ENCODE results near the gene NCOA7. TPM values are rescaled to one million over a fixed set of nuclear protein-coding genes. Genes with fewer than 3 reads are reported as not detected.

NCOA7 gene
- total and polyA plus RNA-seq, 10 of the 15 experiments (the other 5 are each of a cell fraction or from before 2014, with no cell fraction given), result 18.9 to 50.3 (median 34.2) TPM

DNA sequence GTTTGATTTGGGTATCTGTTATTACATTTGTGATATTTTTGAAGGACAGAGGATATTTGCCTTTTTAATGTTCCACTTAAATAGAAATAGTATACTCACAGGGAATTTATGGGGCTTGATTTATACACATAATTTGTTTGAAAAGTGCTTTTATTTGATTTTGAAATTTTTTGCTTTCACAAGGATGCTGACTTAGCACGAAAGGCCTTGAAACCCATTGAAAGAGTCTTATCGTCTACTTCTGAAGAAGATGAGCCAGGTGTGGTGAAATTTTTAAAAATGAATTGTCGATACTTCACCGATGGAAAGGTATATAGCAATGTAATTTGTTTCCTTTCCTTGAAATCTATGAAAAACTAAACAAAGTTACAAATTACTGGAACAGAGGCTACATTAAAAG, 91.5 kb downstream of the NCOA7 start:
- ATAC-seq (no peak), FAIRE-seq (no peak), DNase-seq (ENCODE audit: low read depth, low spot score) (no peak)
- POLR2A ChIA-PET, result no interaction called here
- no peak overlapping the region for H3K9ac ChIP-seq (ENCODE audit: control insufficient read depth, insufficient read depth, low read length)
- no peaks in the 10 kb centered on the region for H3K9me3 ChIP-seq (replicated peaks; ENCODE audit: control insufficient read depth, insufficient read depth, low read length)
- in situ Hi-C loops (cut with MboI) (no loop called here), intact Hi-C loops (cut with micrococcal nuclease; ENCODE audit: unreplicated experiment) (no loop called here)
- no peaks in the 10 kb centered on the region for H3K4me1 ChIP-seq (ENCODE audit: control insufficient read depth, insufficient read depth, low read length)
- CTCF ChIA-PET, result interaction anchor here (0.6 to 2.5 kb wide), 3 partner anchors 24 to 617 kb away, joined by 3 to 9 read pairs (median 5); no protein-coding TSS in a partner anchor
- H2AFZ ChIP-seq (ENCODE audit: control insufficient read depth, low read depth, low read length), result no peak overlapping the region
- H3K27me3 ChIP-seq (replicated peaks in 1 of 2; ENCODE audit: control insufficient read depth in 2 of 2, insufficient read depth in 2 of 2, low read length in 1 of 2), result no peaks in the 10 kb centered on the region
- H3K4me2 ChIP-seq (ENCODE audit: control insufficient read depth, insufficient read depth), result no peak overlapping the region
- RAD21 ChIA-PET (ENCODE audit: unreplicated experiment), result no interaction called here
- H3K36me3 ChIP-seq (ENCODE audit: control insufficient read depth in 2 of 2, insufficient read depth in 2 of 2, low read length in 1 of 2), result peaks cover 3 to 16% of the 10 kb centered on the region in 2 experiments
- BruUV-seq (replicated peaks), result no TSS peak
- no peaks in the 10 kb centered on the region for H3K79me2 ChIP-seq (ENCODE audit: control insufficient read depth, insufficient read depth, low read length)
- SMC1A ChIA-PET (ENCODE audit: uncharacterized antibody, unreplicated experiment), result interaction anchor here (1.0 kb wide), 1 partner anchor 101 kb away, joined by 4 read pairs; no protein-coding TSS in a partner anchor
- no peak overlapping the region for H3K4me3 ChIP-seq
- TF ChIP-seq EZH2 (IDR thresholded peaks at IDR 0.05; ENCODE audit: borderline replicate concordance, control insufficient read depth, low read depth, low read length) (no peak), MTA2 (IDR thresholded peaks at IDR 0.05; ENCODE audit: low read depth) (no peak)
- WGBS (ENCODE audit: insufficient coverage, insufficient replicate concordance, low lambda C conversion rate, missing lambda C conversion rate), result 97% methylated on average over 4 of the region's 4 CpGs
- H4K20me1 ChIP-seq (ENCODE audit: control insufficient read depth, insufficient read depth), result no peaks in the 10 kb centered on the region
- no peak overlapping the region for H3K27ac ChIP-seq (ENCODE audit: control insufficient read depth, insufficient read depth)

DNA sequence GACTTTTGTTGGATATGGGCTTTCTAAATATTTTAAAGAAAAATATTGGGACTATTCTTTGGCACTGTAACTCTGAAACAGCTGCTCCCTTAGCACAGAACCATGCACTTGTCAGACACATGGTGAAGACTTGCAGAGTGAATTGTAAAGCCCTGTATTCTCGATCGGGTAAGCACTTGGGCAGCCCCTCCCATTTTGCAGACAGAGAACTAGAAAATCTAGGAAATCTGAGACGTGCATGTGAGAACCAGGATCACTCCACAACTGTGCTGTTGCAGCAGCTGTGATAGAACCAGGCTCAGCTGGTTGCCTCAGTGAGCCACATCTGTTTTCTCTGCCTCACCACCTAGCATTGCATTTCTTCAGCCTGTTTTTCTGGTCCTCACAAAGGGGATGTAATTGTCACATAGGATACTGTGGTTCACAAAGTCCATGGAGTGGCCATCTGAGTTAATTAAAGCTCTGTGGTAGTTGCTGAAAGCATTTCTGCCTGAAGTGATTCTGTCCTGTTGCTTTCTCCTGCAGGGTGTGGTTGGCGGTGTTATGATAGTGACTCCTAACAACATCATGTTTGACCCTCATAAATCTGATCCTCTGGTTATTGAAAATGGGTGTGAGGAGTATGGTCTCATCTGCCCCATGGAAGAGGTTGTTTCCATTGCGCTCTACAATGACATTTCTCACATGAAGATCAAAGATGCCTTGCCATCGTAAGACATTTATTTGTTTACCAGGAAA, 94.0 kb downstream of the NCOA7 start:
- Histone ChIP-seq H3K36me3 (ENCODE audit: control insufficient read depth in 2 of 2, insufficient read depth in 2 of 2, low read length in 1 of 2) (peaks cover 3 to 16% of the 10 kb centered on the region in 2 experiments), H4K20me1 (ENCODE audit: control insufficient read depth, insufficient read depth) (no peaks in the 10 kb centered on the region), H3K9me3 (replicated peaks; ENCODE audit: control insufficient read depth, insufficient read depth, low read length) (no peaks in the 10 kb centered on the region), H2AFZ (ENCODE audit: control insufficient read depth, low read depth, low read length) (no peak overlapping the region), H3K27me3 (replicated peaks in 1 of 2; ENCODE audit: control insufficient read depth in 2 of 2, insufficient read depth in 2 of 2, low read length in 1 of 2) (no peaks in the 10 kb centered on the region), H3K4me3 (no peak overlapping the region), H3K4me2 (ENCODE audit: control insufficient read depth, insufficient read depth) (no peak overlapping the region), H3K27ac (ENCODE audit: control insufficient read depth, insufficient read depth) (no peak overlapping the region), H3K9ac (ENCODE audit: control insufficient read depth, insufficient read depth, low read length) (no peak overlapping the region), H3K79me2 (ENCODE audit: control insufficient read depth, insufficient read depth, low read length) (no peaks in the 10 kb centered on the region), H3K4me1 (ENCODE audit: control insufficient read depth, insufficient read depth, low read length) (no peaks in the 10 kb centered on the region)
- ChIA-PET RAD21 (ENCODE audit: unreplicated experiment) (interaction anchor here (1.9 to 2.0 kb wide), 2 partner anchors 91 to 94 kb away, joined by 5 to 6 read pairs; partner anchors contain the start of gene NCOA7), SMC1A (ENCODE audit: uncharacterized antibody, unreplicated experiment) (interaction anchor here (1.1 to 2.0 kb wide), 3 partner anchors 51 to 103 kb away, joined by 4 read pairs; no protein-coding TSS in a partner anchor), CTCF (interaction anchor here (0.6 to 2.5 kb wide), 9 partner anchors 22 to 111 kb away, joined by 3 to 9 read pairs (median 4); partner anchors contain the start of genes HINT3 and NCOA7), POLR2A (no interaction called here)
- ATAC-seq (no peak), DNase-seq (ENCODE audit: low read depth, low spot score) (no peak), FAIRE-seq (no peak)
- no TSS peak for BruUV-seq (replicated peaks)
- in situ Hi-C loops (cut with MboI), result no loop called here
- TF ChIP-seq IRF4 (IDR thresholded peaks at IDR 0.05; ENCODE audit: low read depth, low read length), result no peak
- no peak for TF ChIP-seq CREM (IDR thresholded peaks at IDR 0.05; ENCODE audit: low read depth)
- no peak for TF ChIP-seq MEF2A (IDR thresholded peaks at IDR 0.05; ENCODE audit: insufficient read depth, low read depth, low read length)
- TF ChIP-seq NFXL1 (IDR thresholded peaks at IDR 0.05; ENCODE audit: borderline replicate concordance), result no peak
- TF ChIP-seq HDAC6 (IDR thresholded peaks at IDR 0.05; ENCODE audit: unreplicated experiment), result no peak
- no peak for TF ChIP-seq EP300 (IDR thresholded peaks at IDR 0.05; ENCODE audit: borderline replicate concordance in 1 of 2, control insufficient read depth in 1 of 2, low read depth in 2 of 2, low read length in 2 of 2)
- WGBS (ENCODE audit: insufficient coverage, insufficient replicate concordance, low lambda C conversion rate, missing lambda C conversion rate), result 92% methylated on average over 6 of the region's 6 CpGs
- intact Hi-C loops (cut with micrococcal nuclease; ENCODE audit: unreplicated experiment), result no loop called here

All from GM12878 (cell line).